Measurements from ENCODE around the gene P2RX4. TPM values are rescaled to one million over a fixed set of nuclear protein-coding genes. Genes with fewer than 3 reads are reported as not detected.
"Not testable (repeated sequence)": the region's sequence is repeated elsewhere in the genome, so short reads cannot be mapped to it uniquely, and the experiment has no call there.

Gene P2RX4
- total RNA-seq, 3 donors from 2014 or later, result 62.9 to 114 (median 86.9) TPM

DNA sequence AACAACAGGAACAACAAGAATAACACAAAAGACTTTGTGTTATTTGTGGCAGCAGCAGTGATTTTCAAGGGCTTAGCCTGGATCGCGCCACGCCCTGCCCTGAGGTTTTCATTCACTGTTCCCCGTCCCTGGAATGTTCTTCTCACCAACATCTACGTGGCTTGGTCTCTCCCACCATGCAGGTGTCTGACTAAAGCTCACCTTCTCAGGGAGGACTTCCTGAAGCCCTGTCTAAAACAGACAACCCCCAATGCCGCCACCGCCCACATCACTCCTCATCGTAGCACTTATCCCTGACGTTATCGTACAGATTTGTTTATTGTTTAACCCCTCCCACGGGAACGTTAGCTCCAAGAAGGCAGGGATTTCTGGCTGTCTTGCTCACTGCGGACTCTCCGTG, 40.4 kb downstream of the P2RX4 start:
- Histone ChIP-seq H3K36me3 (peaks cover 7% of the 10 kb centered on the region), H3K4me1 (no peaks in the 10 kb centered on the region), H3K27me3 (no peaks in the 10 kb centered on the region), H3K9me3 (no peaks in the 10 kb centered on the region), H3K4me3 (no peak overlapping the region), H3K27ac (no peak overlapping the region)
- intact Hi-C loops (cut with DNase I; ENCODE audit: low total_unique reads), result no loop called here
- no peak for DNase-seq (ENCODE audit: low spot score in 2 of 2)
- TF ChIP-seq POLR2AphosphoS5 (IDR thresholded peaks at IDR 0.05) (no peak), POLR2A (IDR thresholded peaks at IDR 0.05) (no peak)
- TF ChIP-seq, protein P1, sequence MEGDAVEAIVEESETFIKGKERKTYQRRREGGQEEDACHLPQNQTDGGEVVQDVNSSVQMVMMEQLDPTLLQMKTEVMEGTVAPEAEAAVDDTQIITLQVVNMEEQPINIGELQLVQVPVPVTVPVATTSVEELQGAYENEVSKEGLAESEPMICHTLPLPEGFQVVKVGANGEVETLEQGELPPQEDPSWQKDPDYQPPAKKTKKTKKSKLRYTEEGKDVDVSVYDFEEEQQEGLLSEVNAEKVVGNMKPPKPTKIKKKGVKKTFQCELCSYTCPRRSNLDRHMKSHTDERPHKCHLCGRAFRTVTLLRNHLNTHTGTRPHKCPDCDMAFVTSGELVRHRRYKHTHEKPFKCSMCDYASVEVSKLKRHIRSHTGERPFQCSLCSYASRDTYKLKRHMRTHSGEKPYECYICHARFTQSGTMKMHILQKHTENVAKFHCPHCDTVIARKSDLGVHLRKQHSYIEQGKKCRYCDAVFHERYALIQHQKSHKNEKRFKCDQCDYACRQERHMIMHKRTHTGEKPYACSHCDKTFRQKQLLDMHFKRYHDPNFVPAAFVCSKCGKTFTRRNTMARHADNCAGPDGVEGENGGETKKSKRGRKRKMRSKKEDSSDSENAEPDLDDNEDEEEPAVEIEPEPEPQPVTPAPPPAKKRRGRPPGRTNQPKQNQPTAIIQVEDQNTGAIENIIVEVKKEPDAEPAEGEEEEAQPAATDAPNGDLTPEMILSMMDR (IDR thresholded peaks at IDR 0.05), result no peak

DNA sequence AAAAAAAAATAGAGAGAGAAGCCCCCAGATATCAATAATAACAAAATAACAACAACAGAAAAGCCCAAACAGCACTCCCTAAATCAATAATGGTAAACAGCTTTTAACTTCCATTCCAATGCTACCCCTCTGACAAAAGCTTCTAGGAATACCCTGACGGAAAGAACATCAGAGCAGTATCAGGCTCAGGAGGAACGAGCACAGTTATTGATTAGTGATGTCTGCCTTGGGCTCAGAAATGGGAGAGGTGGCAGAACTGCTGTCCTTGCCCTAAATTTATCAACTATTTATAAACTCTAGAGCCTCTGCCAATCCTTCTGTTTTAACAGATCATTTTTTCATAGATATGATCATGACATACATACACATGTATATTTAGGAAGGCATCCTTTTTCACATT, 41.9 kb downstream of the P2RX4 start:
- Histone ChIP-seq H3K4me1 (no peaks in the 10 kb centered on the region), H3K27me3 (no peaks in the 10 kb centered on the region), H3K9me3 (no peaks in the 10 kb centered on the region), H3K4me3 (no peak overlapping the region), H3K27ac (no peak overlapping the region), H3K36me3 (peaks cover 7% of the 10 kb centered on the region)
- DNase-seq (ENCODE audit: low spot score in 2 of 2), result no peak
- TF ChIP-seq, protein P1 (IDR thresholded peaks at IDR 0.05), result no peak
- TF ChIP-seq POLR2A (IDR thresholded peaks at IDR 0.05) (no peak), POLR2AphosphoS5 (IDR thresholded peaks at IDR 0.05) (no peak)
- intact Hi-C loops (cut with DNase I; ENCODE audit: low total_unique reads), result no loop called here

DNA sequence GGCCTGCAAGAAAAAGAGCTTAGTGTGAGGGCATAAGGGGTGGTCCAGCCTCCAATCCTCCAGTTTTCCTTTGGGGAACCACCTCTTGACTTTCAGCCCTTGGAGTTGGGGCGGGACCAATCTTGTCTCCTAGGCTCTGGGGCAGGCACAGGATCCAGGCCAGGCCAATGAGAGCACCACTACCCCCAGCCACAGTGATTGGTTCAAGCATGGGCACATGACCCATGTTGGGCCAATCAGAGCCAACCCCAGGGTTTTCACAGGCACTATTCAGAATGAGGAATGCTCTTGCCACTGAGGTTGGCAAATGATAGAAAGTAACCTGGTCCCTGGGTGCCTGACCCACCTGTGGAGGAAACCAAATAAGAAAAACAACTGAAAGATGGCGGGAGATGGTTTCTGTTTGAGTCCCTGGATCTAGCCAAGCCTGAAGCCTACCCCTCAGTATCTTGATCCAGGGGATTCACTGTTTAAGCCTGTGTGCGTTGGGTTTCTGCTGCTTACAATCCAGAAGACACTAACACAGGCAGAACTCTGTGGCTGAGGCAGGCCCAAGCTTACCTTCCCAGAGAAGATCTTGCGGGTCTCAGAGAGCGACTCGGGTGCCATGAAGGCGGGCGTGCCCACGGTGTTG, 42.9 kb downstream of the P2RX4 start:
- H3K27ac ChIP-seq, result no peak overlapping the region
- H3K36me3 ChIP-seq, result peaks cover 7% of the 10 kb centered on the region
- TF ChIP-seq POLR2A (IDR thresholded peaks at IDR 0.05) (no peak), POLR2AphosphoS5 (IDR thresholded peaks at IDR 0.05) (no peak)
- TF ChIP-seq, protein P1 (IDR thresholded peaks at IDR 0.05), result no peak
- DNase-seq (ENCODE audit: low spot score in 2 of 2), result no peak
- no peak overlapping the region for H3K4me3 ChIP-seq
- no peaks in the 10 kb centered on the region for H3K27me3 ChIP-seq
- intact Hi-C loops (cut with DNase I; ENCODE audit: low total_unique reads), result no loop called here
- no peaks in the 10 kb centered on the region for H3K9me3 ChIP-seq
- no peaks in the 10 kb centered on the region for H3K4me1 ChIP-seq

DNA sequence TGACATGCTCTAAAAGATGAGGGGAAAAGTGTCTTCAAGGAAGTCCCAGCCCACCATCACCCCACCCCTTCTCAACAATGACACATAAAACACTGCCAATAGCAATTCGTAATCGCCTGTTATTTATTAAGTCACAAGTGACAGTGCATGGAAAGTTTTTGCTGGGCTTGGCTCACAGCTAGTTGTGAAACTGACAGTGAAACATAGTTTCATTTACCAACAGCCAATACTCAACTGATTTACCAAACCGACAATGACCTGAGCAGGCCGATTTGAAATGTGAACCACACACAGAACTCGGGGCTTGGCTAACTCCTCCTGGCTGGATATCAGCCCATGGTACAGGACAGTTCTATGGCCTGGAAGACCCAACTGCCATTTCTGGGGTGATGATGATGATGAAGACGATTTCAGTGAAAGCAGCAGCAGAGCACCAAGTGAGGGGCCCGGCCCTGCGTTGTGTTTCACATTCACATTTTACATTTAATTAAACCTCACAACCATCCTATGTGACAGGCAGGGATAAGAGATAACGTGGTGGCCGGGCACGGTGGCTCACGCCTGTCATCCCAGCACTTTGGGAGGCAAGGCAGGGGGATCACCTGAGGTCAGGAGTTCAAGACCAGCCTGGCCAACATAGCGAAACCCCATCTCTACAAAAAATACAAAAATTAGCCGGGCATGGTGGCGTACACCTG, 43.9 kb downstream of the P2RX4 start:
- TF ChIP-seq POLR2A (IDR thresholded peaks at IDR 0.05) (no peak), POLR2AphosphoS5 (IDR thresholded peaks at IDR 0.05) (no peak)
- TF ChIP-seq, protein P1 (IDR thresholded peaks at IDR 0.05), result no peak
- H3K4me1 ChIP-seq, result no peaks in the 10 kb centered on the region
- intact Hi-C loops (cut with DNase I; ENCODE audit: low total_unique reads), result no loop called here
- H3K27ac ChIP-seq, result no peak overlapping the region
- H3K9me3 ChIP-seq, result no peaks in the 10 kb centered on the region
- no peak for DNase-seq (ENCODE audit: low spot score in 2 of 2)
- H3K4me3 ChIP-seq, result no peak overlapping the region
- no peaks in the 10 kb centered on the region for H3K27me3 ChIP-seq
- H3K36me3 ChIP-seq, result peaks cover 7% of the 10 kb centered on the region

DNA sequence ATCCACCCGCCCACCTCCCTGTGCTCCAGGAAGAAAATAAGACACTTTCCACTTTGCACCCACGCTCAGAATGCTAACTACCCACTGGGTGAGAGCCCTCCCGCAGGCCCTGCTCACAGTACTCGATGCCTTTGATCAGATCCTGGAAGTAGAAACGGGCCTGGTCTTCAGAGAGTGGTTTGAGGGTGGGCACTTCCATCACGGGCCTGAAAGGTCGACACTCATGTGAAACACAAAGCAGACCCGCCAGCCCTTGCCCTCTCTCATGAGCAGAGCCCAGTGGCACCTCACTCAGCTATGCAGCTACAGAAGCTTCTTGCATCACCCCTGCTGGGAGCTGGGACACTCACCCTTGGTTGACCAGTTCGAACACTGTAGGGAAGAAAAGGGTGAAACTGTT, 45.5 kb downstream of the P2RX4 start:
- Histone ChIP-seq H3K27ac (no peak overlapping the region), H3K4me3 (no peak overlapping the region), H3K27me3 (no peaks in the 10 kb centered on the region), H3K36me3 (peaks cover 7% of the 10 kb centered on the region), H3K9me3 (no peaks in the 10 kb centered on the region), H3K4me1 (no peaks in the 10 kb centered on the region)
- intact Hi-C loops (cut with DNase I; ENCODE audit: low total_unique reads), result no loop called here
- no peak for DNase-seq (ENCODE audit: low spot score in 2 of 2)
- TF ChIP-seq POLR2AphosphoS5 (IDR thresholded peaks at IDR 0.05), result no peak
- TF ChIP-seq POLR2A (IDR thresholded peaks at IDR 0.05), result no peak
- TF ChIP-seq, protein P1 (IDR thresholded peaks at IDR 0.05), result no peak

DNA sequence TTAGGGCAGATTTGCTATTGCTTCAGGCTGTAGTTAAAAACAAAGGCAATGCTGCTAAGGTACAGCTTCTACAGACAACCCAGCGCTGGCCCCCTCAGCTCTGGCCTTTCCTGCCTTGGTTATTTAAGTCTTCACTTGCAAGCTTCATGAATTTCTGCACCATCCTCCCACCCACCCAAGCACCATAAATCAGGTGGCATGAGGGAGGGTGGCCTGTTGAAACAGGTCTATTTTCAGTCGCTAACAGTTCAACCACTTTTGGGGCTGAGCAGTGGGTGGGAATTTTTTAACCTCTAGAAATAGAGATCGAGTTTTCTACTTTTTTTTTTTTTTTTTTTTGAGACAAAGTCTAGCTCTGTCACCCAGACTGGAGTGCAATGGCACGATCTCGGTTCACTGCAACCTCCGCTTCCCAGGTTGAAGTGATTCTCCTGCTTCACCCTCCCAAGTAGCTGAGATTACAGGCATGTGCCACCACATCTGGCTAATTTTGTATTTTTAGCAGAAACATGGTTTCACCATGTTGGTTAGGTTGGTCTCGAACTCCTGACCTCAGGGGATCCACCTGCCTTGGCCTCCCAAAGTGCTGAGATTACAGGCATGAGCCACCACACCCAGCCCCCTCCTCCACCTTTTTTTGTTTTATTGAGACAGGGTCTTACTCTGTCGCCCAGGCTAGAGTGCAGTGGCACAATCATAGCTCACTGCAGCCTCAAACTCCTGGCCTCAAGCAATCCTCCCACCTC, 47.9 kb downstream of the P2RX4 start:
- intact Hi-C loops (cut with DNase I; ENCODE audit: low total_unique reads); H3K27me3 ChIP-seq; H3K36me3 ChIP-seq; H3K4me3 ChIP-seq; DNase-seq (ENCODE audit: low spot score in 2 of 2); H3K27ac ChIP-seq; H3K4me1 ChIP-seq; H3K9me3 ChIP-seq: not testable (repeated sequence)
